ENCODE results near the gene PDIA5.

Gene PDIA5

DNA sequence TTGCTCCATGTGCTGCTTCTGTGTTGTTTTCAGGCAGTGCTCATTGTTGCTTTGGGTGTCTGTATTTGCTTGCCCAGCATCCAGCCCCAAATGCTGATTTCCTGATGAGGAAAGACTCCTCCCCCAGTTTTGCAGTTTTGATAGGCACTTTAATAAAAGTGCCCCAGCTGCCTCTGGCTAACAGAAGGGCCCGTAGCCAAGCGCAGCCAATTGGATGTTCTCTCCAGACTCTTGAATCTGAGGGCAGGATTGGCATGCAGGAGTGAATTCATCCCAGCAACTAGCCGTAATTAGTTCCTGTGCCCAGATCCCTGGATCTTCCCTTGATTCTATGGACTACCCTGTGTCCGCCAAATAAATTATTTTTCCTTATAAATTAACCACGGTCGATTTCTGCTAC lies 24.4 kb upstream of the PDIA5 start:
- no peak for DNase-seq (ENCODE audit: low read depth in 2 of 2)

DNA sequence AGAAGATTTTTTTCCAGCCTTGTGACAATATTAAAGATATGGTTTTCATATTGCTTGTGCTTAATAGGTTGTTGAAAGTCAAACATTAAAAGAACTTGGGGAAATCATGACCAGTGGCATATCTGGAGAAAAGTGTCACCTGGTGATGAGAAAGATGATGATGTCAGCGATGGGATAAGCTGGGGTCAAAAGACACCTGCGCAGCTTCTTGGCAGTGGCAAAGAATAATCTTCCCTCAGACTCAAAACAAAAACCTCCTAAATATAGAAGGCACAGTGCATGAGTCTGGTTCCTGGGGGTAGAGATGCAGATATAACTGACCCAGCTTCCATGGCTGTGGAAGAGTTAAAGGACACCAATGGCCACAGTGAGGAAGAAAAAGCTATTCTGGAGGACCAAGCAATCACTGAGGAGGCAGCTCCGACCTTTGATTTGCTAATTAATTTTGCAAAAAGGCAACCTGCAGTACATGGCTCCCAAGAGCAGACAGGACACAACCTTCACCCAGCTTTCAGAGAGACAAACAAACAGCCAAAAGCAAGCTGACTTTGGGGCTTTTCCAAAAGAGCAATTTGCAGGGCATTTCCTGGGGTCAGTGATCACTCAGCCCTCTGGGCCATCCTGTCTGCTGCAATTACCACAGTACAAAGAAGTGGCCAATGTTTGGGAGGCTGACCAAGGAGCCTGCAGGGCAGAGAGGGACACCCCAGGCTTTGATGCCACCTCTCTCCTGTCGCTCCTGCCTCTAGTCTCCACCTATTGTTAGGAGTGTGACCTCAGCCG lies 21.7 kb upstream of the PDIA5 start:
- DNase-seq (ENCODE audit: low read depth in 2 of 2) = no peak

DNA sequence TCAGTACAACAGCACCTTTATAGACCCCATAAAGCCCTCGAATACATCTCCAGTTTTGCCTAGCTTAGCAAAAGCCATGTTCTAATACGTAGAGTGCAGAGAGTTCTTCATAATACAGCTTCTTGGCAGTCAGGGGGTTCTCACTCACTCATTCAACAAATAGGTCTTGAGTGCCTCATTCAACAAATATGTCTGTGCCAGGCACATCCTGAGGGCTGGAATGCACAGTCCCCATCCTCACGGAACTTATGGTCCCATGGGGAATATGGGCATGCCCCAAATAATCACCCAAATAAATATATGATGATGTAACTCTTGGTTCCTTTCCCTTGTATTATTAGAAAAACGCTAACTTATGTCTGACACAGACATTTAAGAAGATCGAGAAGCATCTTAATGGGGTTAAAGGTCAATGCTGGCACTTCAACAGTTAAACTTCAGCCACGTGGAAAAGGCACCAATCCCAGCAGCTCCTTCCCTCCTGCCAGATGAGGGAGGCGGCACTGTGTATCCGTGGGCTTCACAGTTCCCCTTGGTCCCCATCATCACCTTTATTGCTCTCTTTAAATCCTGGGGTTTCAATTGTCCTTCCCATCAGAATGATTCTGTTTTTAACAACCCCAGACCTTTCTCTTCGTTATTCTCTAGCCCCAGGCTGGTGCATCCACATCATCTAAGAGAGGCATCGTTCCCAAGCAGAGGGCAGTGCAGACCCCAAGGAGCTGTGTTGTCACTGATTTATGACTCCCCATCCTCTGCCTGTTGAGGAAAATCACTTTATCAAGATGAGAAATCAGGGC lies 20.4 kb upstream of the PDIA5 start:
- DNase-seq (ENCODE audit: low read depth in 2 of 2) = no peak

DNA sequence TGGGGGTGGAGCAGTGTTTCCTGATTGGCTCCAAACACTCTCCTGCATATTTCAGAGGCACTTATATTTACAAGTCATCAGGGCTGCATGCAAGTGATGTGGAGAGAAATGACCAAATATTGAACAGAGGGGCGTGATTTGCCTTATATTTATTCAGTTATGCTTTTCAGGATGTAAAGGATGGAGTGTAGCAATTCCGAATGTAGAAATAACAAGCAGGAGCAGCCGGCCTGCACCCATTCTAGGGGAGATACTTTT lies 19.8 kb upstream of the PDIA5 start:
- no peak for DNase-seq (ENCODE audit: low read depth in 2 of 2)

DNA sequence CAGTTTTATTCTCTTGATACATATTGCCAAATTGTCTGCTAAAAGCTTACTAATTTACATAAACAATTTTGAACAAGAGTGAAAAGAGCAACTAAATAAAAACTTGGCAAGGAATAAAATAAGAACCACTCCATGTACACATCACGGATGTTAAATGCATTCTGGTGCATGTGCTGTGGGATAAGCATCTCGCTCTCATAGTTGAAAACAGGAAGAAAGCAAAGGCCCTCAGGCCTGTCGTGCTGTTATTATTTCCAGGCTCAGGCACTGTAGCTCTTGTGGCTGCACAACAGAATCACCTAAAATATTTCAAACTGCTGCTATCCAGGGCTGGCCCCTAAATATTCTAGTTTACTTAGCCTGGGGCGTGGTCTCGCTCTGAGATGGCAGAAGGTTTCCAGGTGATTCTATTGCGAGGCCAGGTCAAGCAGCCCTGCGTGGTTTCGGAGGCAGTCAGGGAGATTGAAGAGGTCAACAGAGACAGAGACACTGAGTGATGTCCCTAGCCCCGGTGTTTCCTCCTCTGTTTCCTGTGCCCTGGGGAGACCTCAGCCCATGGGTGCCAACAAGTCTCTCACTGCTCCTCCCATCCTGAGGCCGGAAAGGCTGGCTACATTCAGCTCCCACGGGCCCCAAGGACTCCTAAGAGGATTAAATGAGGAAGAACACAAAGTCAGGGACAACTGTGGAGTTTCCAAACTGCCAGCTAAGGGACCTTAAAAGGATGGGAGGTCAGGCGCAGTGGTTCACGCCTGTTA lies 18.2 kb upstream of the PDIA5 start:
- no peak for DNase-seq (ENCODE audit: low read depth in 2 of 2)

DNA sequence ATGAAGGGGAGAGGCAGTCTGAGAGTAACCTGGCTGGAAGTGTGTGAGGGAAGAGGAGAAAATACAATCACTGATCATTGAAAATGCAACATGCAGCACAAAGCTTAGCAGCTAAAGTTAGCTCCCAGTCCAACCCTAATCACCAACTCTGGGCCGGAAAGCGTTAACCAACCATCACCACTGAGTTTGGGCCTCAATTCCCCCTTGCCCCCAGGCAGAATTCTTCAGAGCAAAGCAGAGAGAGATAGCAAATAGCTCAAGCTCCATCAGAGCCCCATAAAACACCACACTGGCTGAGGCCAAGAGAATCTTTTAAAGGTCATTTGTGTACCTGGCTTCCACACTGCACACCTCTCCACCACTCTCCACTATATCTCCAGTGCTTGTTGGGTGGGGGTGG lies 16.2 kb upstream of the PDIA5 start:
- DNase-seq (ENCODE audit: low read depth in 2 of 2) = no peak

DNA sequence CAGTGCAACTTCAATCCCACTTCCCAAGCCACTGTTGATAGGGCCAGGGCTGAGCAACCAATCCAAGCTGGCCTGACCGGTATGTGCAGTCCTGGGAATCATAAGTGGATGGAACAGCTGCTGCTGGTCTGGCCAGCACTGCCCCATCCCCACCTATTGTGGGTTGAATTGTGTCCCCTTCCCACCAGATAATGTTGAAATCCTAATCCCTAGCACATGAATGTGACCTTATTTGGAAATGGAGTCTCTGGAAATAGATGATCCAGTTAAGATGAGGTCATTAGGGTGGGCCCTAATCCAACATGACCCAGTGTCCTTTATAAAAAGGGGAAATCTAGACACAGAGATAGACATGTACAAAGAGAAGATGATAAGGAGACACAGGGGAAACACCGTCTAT lies 13.7 kb upstream of the PDIA5 start:
- no peak for DNase-seq (ENCODE audit: low read depth in 2 of 2)

DNA sequence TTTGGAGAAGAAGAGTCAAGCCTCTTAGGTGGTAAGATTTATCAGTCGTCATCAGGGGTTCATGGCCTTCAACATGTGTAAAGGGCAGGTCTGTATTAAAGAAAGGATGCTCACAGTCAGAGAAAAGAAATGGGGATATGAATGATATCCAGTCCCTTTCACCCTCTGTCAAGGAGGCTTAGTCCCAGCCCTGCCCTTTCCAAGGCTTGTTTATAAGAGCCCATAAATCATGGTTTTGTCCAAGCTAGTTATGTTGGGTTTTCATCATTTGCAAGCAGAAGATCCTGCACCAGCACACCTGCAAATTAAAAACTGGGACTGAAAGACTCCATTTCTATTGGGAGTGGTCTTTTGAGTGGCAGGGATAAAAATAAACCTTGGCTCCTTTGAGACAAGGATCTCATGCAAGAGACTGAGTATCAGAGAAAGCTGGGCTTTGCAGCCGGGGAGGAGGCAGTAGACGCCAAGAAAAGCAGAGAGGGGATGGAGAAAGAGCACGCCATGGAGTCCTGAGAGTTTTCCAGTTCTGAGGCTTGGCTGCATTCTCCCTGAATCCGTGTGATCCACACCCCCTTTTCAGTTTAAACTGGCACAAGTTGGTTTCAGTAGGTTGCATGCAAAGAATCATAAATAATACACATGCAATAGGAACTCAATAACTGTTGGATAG lies 12.6 kb upstream of the PDIA5 start:
- no peak for DNase-seq (ENCODE audit: low read depth in 2 of 2)

DNA sequence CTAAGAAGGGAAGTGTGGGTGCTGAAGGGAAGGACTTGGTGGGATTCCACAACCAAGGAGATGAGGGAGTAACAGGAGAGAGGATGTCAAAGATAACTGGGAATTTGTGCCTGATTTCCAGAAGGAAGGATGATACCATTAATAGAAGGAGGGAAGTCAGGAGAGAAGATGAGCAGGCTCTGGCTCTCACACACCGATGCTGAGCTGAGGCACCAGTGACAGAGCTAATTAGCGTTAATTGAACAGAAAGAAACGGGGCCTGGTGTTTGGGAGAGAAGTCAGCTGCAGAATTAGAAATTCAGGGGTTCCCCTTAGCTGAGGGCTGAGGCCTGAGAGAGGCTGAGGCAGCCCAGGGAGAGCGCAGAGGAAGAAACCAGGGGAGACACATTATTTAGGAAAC lies 11.9 kb upstream of the PDIA5 start:
- no peak for DNase-seq (ENCODE audit: low read depth in 2 of 2)

DNA sequence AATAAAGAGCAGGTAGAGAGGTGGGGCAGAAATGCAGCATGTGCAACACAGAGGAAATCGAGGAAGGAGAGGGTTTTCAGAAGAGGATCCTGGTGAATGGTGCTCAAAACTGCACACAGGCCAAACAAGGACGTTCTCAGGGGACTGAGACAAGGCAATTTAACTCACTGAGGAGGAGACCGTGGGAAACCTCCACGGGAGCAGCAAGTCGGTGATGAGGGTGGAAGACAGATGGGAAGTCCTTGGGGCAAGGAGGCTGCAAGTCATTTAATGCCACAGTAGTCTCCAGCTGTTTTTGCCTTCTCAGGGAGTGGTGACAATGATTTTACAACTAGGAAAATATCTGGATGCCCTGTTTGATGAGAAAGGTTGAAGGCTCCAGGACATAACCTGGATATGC lies 11.5 kb upstream of the PDIA5 start:
- DNase-seq (ENCODE audit: low read depth in 2 of 2) = no peak

DNA sequence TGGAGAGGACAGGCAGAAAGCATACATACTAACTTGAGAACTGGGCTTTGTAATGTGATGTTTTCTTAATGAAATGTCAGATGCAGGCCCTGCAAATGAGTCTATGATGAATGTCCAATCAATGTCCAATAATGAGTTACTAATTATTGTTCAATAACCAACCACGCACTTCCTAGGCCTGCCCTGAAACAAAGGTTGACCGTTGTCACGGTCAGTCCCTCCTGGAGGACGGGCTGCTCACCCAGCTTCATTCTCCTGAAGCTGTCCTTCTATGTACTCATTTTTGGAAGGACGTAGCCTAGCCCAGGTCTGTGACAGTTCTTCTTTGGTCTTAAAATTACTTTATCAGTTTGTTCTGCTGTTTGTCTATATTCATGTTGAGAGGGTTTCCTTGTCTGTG lies 8.3 kb upstream of the PDIA5 start:
- DNase-seq (ENCODE audit: low read depth in 2 of 2) = no peak

DNA sequence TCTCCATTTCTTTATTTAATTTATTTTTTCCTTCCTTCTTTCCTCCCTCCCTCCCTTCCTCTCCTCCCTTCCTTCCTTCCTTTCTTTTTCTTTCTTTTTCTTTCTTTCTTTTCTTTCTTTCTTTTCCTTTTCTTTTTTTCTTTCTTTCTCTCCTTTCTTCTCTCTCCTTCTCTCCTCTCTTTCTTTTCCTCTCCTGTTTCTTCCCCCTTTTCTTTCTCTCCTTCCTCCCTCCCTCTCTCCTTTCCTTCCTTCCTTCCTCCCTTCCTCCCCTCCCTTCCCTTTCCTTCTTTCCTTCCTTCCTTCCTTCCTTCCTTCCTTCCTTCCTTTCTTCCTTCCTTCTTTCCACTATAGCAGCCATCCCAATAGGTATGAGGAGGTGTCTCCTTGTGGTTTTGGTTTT lies 6.8 kb upstream of the PDIA5 start:
- DNase-seq (ENCODE audit: low read depth in 2 of 2) = no peak

DNA sequence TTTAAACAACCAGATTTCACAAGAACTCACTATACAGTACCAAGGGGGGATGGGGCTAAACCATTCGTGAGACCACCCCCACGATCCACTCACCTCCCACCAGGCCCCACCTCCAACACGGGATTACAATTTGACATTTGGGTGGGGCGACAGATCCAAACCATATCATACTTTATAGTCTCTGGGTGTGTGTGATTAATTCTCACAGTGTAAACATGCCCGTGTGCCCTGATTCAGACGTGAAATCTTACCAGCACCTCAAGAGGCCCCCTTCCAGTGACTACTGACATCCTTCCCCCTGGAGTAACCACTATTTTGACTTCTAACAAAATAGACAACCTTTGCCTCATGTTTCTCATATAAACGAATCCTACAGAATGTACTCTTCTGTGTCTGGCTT lies 5.0 kb upstream of the PDIA5 start:
- DNase-seq (ENCODE audit: low read depth in 2 of 2) = no peak

DNA sequence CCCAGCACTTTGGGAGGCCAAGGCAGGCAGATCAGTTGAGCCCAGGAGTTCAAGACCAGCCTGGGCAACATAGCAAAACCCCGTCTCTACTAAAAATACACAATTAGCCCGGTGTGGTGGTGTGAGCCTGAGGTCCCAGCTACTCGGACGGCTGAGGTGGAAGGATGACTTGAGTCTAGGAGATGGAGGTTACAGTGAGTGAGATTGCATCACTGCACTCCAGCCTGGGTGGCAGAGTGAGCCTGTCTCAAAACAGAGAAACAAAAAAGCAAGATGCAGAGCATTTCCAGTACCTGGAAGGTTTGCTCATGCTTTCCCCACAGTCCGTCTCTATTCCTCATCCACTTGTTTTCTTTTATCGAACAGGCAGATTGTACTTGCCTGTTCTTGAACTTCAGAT lies 3.8 kb upstream of the PDIA5 start:
- DNase-seq (ENCODE audit: low read depth in 2 of 2) = no peak

DNA sequence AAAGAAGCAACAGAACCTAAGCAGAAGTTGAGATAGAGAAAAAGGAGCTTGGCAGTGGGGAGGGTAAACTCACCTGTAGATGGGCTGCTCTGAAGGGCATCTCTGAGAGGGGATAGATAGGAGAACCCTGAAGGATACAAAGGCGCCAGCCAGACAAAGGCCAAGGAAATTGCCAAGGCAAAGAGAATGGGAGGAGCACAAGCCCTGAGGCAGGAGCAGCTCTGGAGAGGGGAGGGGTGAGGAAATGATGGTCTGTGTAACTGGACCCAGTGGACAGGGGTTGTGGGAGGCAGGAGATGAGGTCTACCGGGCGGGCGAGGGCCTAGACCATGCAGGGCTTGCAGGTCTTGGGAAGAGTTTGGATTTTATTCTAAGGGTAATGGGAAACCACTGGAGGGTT lies 2.3 kb upstream of the PDIA5 start:
- no peak for DNase-seq (ENCODE audit: low read depth in 2 of 2)

DNA sequence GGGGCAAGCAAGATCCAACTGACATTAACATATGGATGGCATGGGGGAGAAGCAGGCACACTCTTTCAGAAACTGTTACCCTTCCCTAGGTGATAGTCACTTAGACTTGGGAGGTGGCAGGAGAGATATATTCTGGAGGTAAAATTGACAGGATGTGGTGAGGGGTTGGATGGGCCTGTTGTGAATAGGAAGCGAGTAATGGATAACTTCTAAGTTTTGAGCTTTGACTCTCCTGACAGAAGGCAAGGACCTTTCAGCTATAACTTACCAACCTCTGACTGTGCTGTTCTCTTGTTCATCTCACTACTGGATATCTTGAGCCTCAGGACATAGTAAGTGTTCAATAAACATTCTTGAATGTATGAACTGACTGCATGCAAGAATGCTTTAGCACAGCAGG lies 1.9 kb upstream of the PDIA5 start:
- no peak for DNase-seq (ENCODE audit: low read depth in 2 of 2)

DNA sequence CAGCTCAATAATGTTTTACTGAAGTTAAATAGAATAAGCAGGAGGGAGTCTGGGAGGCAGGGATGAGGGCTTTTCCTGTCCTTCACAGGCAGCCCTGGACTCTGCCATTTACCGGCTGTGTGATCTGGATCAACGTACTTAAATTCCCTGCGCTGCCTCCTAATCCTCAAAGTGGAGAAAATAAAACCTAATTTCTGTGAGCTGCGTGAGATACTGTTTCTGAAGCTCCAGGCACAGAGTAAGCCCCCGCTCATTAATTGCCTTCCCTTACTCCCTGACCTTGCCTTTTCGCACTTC lies 278 bp upstream of the PDIA5 start:
- DNase-seq (ENCODE audit: low read depth in 2 of 2) = no peak

DNA sequence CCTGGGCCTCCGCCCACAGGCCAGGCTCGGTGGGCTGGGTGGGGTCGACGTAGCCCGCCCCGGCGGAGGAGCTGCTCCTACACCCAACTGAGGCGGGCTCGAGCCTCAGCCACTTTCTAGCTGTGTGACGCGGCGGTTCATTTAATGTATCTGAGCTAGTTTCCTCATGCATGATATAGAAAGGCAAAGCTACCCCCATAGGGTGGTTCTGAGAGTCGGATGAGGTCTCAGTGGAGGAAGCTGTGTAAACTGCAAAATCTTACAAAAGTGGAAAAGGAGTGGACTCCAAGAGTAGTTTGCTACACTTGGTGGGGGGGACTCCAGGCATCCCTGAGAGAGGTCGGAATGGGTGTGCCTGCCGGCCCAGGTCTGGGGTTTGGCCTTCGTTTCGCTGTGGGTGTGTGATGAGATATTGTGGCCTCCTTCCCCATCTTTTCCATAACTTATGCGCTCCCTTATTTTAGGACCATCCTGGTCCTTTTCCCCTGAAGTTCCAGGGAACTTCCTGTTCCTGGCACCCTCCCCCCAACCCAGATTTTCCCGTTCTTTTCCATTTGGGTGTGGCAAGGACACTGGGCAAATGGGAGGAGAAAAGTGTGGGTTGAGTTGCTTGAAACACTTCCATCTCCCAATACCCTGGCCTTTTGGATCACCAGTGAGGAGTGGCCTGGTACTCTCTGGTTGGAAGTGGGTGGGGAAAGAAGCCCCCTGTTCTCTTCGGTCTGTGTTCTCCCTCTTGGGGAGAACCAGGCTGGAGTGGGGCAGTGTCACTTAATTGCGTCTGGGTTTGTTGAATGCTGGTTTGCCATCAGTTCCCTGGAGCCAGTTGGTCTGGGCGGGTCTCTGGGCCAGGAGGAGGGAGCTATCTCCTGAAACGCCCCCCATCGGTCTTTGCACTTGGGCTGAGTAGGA lies 1.1 kb downstream of the PDIA5 start:
- DNase-seq (ENCODE audit: low read depth in 2 of 2) = peak in 1 of 2 donors; percentile 4

DNA sequence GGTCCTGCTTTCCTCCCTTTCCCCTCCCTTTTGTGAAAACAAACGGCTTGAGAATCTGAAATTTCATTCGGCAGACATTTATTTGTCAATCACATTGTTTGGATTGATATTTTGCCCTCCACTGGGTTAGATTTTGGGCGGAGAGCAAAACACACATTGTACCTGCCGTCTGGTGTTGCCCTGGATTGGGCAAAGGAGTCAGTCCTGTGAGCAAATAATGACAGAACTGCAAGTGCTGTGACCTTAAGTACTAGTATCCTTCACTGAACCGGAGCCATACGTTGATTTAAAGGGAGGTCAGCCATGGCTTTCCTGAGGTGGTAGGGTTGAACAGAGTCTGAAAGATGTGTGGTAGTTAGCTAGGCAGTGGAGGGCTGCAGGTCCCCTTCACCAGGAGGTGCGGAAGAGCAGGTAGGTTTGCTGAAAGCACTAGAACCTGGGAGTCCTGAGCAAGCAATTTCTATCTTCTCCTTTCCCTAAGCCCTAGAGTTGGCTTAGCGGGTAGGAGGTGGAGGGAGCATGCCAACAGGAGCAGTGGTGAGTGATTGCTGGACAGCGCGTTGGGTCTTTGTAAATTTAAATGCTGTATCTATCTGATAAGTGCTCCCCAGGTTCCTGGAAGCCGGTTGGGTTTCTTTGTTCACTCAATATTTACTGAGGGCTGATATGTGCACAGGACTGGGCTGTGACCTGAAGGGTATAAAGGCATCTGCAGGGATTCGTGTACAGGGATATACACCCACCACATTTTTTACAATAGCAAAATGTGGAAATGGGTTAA lies 2.0 kb downstream of the PDIA5 start:
- DNase-seq (ENCODE audit: low read depth in 2 of 2) = no peak

DNA sequence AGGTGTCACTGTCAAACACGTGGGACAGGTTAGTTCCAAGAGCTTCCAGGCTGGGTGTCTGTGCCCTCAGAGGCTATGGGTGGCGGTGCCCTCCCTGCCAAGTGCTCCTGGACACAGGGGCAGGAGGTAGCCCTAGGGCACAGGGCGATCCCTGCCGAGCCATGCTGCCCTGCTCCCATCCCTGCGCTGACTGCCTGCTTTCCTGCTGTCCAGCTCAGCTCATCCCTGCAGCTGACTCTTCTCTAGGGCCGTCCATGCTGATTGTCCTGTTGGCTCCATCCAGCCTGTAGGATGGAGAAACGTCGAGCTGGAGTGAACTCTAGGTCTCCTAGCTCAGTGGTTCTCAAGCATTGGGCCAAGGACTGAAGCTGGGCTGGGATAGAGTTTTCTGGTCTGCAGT lies 3.7 kb downstream of the PDIA5 start:
- DNase-seq (ENCODE audit: low read depth in 2 of 2) = no peak

DNA sequence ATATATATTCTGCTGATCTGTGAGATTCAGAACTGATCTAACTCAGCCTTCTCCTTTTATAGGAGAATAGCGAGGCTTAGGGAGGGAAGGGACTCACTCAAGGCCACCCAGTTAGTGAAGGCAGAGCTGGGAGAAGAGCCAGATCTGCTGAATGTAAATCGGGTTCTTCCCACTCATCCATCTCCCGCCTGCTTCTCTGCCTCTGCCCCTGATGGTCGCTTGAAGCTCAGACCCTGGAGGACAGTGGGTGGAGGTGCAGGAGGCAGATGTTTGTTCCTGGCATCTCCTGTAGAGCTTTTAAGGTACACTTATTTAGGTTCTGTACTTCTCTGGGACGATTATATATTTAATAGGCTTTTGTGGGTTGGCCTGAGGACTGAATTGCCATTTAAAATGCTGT lies 4.3 kb downstream of the PDIA5 start:
- DNase-seq (ENCODE audit: low read depth in 2 of 2) = no peak

Measured in stimulated activated CD4-positive, alpha-beta T cell treated with anti-CD3 and anti-CD28 coated beads, Interleukin-1b, Interleukin-23, amount 100 ng/mL, for 1 hour (primary cell).